Measurements from ENCODE around the gene SELENOP. TPM values are rescaled to one million over a fixed set of nuclear protein-coding genes. Genes with fewer than 3 reads are reported as not detected.

Gene SELENOP
- total and polyA plus RNA-seq, 2 of the 13 experiments (the other 11 are each of a cell fraction or from before 2014, with no cell fraction given), result 1,895 to 2,083 TPM

GRCh38 chr5:42811591-42812446, at the start of gene SELENOP (continued):
- TF ChIP-seq SAFB2 (CRISPR knock-in tag; IDR thresholded peaks at IDR 0.05; ENCODE audit: borderline replicate concordance, low read depth) (peak; percentile 62; the same call in 1 of the 2 replicates), NFYC (CRISPR knock-in tag; IDR thresholded peaks at IDR 0.05) (no peak; the same call in 1 of the 2 replicates), HNF4A (CRISPR knock-in tag; IDR thresholded peaks at IDR 0.05) (peak; percentile 100), KDM4B (CRISPR knock-in tag; IDR thresholded peaks at IDR 0.05) (0 out of 2 replicates have a peak, but pooled peaks have one; percentile 67), ZNF160 (CRISPR knock-in tag; IDR thresholded peaks at IDR 0.05) (peak; percentile 63; the same call in 1 of the 2 replicates), RXRA (CRISPR knock-in tag; IDR thresholded peaks at IDR 0.05) (peak; percentile 52; the same call in 1 of the 2 replicates), ZFAT (CRISPR knock-in tag; conservative IDR thresholded peaks at IDR 0.05) (no peak), DNMT3B (CRISPR knock-in tag; conservative IDR thresholded peaks at IDR 0.05) (peak; percentile 74; the same call in 1 of the 2 replicates), ZNF331 (CRISPR knock-in tag; IDR thresholded peaks at IDR 0.05) (peak; percentile 56; the same call in 1 of the 2 replicates), TEF (CRISPR knock-in tag; IDR thresholded peaks at IDR 0.05) (peak; percentile 71; the same call in 1 of the 2 replicates), KDM5A (IDR thresholded peaks at IDR 0.05; ENCODE audit: borderline replicate concordance, low read length) (peak; percentile 22; the same call in 1 of the 2 replicates), TEAD3 (CRISPR knock-in tag; optimal IDR thresholded peaks at IDR 0.05; ENCODE audit: borderline replicate concordance) (peak; percentile 86), ZNF749 (CRISPR knock-in tag; IDR thresholded peaks at IDR 0.05; ENCODE audit: borderline replicate concordance) (no peak), JUN (CRISPR knock-in tag; IDR thresholded peaks at IDR 0.05) (peak; percentile 47; the same call in 1 of the 2 replicates), SRSF1 (optimal IDR thresholded peaks at IDR 0.05; ENCODE audit: low read depth, low read length) (peak; percentile 37), NR2F2 (IDR thresholded peaks at IDR 0.05; ENCODE audit: borderline replicate concordance, low read depth) (peak; percentile 88), SALL2 (CRISPR knock-in tag; IDR thresholded peaks at IDR 0.05) (peak; percentile 69; the same call in 1 of the 2 replicates), KLF16 (CRISPR knock-in tag; IDR thresholded peaks at IDR 0.05) (peak in 1 of 2 experiments; percentile 86; a peak in 2 of 4 replicates), U2AF1 (optimal IDR thresholded peaks at IDR 0.05; ENCODE audit: low read depth, low read length) (peak; percentile 42)
- TF ChIP-seq, protein P1, sequence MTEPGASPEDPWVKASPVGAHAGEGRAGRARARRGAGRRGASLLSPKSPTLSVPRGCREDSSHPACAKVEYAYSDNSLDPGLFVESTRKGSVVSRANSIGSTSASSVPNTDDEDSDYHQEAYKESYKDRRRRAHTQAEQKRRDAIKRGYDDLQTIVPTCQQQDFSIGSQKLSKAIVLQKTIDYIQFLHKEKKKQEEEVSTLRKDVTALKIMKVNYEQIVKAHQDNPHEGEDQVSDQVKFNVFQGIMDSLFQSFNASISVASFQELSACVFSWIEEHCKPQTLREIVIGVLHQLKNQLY (CRISPR knock-in tag; IDR thresholded peaks at IDR 0.05), result peak; percentile 45; the same call in 1 of the 2 replicates
- TF ChIP-seq, protein P2, sequence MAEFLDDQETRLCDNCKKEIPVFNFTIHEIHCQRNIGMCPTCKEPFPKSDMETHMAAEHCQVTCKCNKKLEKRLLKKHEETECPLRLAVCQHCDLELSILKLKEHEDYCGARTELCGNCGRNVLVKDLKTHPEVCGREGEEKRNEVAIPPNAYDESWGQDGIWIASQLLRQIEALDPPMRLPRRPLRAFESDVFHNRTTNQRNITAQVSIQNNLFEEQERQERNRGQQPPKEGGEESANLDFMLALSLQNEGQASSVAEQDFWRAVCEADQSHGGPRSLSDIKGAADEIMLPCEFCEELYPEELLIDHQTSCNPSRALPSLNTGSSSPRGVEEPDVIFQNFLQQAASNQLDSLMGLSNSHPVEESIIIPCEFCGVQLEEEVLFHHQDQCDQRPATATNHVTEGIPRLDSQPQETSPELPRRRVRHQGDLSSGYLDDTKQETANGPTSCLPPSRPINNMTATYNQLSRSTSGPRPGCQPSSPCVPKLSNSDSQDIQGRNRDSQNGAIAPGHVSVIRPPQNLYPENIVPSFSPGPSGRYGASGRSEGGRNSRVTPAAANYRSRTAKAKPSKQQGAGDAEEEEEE (CRISPR knock-in tag; IDR thresholded peaks at IDR 0.05; ENCODE audit: borderline replicate concordance), result peak; percentile 75; the same call in 1 of the 2 replicates
- TF ChIP-seq, protein P3, sequence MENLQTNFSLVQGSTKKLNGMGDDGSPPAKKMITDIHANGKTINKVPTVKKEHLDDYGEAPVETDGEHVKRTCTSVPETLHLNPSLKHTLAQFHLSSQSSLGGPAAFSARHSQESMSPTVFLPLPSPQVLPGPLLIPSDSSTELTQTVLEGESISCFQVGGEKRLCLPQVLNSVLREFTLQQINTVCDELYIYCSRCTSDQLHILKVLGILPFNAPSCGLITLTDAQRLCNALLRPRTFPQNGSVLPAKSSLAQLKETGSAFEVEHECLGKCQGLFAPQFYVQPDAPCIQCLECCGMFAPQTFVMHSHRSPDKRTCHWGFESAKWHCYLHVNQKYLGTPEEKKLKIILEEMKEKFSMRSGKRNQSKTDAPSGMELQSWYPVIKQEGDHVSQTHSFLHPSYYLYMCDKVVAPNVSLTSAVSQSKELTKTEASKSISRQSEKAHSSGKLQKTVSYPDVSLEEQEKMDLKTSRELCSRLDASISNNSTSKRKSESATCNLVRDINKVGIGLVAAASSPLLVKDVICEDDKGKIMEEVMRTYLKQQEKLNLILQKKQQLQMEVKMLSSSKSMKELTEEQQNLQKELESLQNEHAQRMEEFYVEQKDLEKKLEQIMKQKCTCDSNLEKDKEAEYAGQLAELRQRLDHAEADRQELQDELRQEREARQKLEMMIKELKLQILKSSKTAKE (CRISPR knock-in tag; IDR thresholded peaks at IDR 0.05; ENCODE audit: borderline replicate concordance), result peak; percentile 64; the same call in 1 of the 2 replicates
